HG02623 (cell line): ENCODE measurements around the gene GALE.
A peak's percentile ranks its signal among the peaks of the same experiment; 100 is the strongest.
"Not testable (repeated sequence)": the region's sequence is repeated elsewhere in the genome, so short reads cannot be mapped to it uniquely, and the experiment has no call there.

Experiments
- ATAC-seq: cut with Tn5 transposase; IDR thresholded peaks from one replicate; pipeline ENCODE4 v1.9.1; 2021; ENCODE audit warnings: moderate library complexity; ENCODE audit not compliant: unreplicated experiment

The GALE gene

DNA sequence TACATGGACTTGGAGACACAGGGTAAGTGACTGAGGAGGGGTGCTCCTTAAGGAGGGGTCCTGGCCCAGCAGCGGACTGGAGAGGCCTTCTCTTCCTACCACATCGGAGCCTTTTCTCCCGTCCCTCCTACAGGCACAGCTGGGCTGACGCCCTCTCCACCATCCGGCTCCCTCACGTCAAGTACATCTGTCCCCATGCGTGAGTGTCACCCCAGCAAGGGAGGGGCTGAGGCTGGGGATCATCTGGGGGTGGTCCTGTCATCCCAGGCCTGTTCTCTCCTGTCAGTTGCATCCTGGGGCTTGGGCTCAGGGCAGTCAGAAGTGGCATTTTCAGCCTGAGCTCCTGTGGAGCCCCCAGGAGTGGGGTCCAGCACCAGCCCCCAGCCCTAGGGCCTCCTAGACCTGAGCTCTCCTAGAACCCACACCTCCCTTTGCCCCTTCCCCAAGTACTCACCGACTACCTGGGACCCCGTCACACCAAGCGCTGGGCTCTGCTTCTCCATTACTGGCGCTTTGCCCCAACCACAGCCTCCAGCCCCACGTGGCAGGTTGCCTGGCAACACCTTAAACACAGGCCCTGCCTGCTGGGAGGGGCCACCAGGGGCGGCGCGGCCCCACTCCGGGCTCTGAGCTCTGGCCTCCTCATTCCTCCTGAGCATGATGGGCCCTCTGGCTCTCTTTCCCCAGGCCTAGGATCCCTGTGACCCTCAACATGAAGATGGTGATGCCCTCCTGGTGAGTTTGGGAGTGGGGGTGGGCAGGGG is 7.4 kb downstream of the GALE start:
- ATAC-seq: no peak

DNA sequence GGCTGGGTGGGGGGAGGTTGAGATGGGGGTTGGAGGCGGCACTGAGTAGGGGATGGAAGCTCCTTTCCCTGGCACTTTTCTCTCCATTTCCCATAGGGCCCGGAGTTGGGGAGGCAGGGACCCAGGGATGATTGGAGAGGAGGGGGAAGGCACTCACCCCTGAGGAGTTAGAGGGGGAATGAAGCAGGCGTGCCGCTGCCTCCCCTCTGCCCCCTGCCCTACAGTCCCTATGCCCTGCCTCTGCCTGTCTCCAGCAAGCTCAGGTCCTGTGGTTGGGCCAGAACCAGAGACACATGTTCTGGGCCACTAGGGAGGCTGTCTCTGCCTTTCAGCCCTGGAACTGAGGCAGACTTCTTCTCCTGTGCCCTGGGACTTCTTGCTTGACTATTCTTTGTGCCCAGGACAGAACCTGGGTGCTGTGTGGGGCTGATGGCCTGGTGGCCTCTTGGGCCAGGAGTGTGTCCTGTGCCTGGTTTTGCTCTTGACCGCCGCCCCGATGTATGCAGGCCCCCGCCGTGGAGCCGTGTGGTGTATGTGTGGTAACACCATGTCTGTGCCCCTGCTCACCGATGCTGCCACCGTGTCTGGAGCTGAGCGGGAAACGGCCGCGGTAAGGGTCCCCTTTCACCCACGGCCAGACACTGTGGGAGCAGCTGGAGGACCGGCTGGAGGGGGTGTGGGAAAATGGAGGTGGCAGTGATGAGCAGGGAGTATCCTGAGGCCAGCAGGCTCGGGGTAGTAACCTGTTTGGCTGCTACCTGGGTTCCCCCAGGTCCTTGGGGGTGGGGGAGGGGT is 8.2 kb downstream of the GALE start:
- ATAC-seq: no peak

DNA sequence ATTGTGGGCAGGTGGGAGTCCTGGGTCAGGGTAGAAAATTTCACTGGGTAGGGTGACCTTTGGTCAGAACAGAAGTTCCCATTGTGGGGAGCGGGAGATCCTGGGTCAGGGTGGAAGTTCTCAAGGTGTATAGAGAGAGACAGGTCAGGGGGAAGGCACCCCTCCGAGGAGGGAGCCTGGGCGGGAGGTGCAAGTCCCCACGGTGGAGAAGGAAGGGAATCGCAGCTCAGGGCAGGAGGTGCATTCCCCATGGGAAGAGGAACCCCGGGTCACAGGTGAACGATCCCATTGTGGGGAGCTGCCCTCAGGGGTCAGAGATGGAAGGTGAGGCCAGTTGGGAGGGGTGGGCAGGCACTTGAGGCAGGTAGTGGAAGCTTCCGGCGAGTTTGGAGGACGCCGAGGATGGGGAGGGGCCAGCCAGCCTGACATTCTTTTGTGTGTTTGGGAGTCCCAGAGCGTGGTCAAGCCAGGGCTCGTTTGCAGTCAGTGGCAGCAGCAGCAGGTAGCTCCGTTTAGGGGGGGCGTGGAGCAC is 9.0 kb downstream of the GALE start:
- ATAC-seq: no peak

DNA sequence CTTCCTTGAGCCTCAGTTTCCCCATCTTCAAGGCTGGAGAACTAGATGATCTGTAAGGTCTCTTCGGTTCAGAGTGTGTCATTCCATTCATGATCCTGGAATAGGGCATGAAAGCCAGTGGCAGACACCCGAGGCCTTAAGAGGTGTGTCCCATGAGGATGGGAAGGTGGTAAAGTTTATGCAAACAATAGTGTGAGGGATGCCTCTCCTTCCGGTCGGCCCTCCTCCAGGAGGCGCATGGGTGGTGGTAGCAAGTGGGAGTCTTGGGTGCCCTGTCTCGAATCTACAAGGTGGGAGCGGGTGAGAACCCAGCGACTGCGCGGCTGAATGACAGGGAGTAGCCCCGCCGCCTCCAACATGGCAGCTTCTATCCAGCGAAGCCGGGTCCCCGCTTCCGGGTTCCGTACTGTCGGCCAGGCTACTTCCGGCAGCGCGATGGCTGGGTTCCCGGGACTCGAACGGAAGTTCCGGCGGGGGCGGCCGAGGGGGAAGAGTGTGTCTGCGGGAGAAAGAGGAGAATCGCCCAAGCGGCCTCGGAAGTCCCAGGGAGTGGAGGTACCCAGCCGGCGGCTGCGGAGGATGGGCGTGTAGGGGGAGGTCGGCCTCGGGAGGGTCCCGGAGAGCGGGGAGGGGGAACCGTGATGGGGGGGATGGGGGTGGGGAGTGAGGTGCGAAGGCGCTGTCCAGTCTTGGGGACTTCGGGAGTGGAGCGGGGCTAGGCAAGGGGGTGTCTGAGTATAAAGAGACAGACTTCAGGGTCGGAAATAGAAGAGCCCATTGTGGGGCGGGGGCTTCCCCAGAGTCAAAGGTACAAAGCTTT is 9.6 kb downstream of the GALE start, which contains the start of gene LYPLA2:
Gene LYPLA2, plus strand, starts transcription at position 450 of the 820 bp plus-strand sequence. CDS start 1,538 bp downstream, outside the sequence.
- peak; percentile 62 for ATAC-seq

DNA sequence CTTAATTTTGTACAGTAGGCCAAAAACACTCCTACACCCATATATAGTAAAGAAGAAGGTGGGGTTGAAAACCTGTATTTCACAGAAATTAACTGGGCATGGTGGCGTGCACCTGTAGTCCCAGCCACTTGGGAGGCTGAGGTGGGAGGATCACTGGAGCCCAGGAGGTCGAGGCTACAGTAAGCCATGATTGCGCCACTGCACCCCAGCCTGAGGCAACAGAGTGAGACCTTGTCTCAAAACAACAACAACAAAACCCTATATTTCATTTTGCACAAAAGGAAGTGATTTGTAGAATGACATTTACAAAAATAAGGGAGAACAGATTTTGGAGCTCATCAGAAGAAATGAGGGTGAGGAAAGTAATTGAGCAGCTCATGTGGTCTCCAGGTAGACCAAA is 11.9 kb downstream of the GALE start:
- no peak for ATAC-seq

DNA sequence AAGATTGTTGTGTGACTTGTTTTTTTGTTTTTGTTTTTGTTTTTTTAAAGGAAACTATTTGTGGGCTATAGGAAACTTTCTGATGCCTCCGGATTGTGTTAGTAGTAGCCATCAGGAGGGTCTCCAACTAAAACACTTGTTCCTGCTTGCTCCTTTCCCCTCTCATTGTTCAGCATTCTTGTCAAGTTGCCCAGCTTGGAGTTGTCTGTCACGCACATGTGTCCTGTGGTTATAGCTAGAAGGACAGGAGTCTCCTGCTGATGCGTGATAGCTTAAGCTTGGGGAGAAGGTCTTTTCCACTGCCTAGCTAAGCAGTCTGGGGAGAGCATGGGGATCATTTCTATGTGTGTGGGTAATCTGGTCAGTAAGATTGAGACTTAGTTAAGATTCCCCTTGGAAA is 12.9 kb downstream of the GALE start:
- ATAC-seq: no peak

DNA sequence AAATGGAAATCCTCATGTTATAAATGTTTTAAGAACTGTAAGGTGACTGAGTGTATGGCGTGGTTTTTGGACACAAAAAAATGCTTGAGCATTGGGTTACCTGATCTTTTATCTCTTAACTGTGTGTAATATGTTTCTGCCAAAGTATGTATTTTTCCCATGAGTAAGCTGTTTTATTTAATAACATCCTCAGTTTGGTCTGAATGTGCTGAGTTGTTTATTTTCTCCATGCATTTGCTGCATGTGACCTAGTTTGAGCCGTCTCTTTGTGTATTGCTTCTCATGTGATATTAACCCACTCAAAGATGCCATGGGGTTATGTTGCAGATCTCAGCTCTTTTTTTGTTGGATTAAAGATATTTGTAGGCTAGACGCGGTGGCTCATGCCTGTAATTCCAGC is 15.7 kb downstream of the GALE start:
- ATAC-seq: no peak

DNA sequence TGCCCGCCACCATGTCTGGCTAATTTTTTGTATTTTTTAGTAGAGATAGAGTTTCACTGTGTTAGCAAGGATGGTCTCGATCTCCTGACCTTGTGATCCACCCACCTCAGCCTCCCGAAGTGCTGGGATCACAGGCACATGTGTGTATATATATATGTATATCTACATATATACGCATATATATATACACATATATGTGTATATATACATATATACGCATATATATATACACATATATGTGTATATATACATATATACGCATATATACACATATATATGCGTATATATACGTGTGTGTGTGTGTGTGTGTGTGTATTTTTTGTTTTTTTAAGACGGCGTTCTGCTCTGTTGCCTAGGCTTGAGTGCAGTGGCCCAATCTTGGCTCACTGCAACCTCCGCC is 17.4 kb downstream of the GALE start:
- ATAC-seq: not testable (repeated sequence)

DNA sequence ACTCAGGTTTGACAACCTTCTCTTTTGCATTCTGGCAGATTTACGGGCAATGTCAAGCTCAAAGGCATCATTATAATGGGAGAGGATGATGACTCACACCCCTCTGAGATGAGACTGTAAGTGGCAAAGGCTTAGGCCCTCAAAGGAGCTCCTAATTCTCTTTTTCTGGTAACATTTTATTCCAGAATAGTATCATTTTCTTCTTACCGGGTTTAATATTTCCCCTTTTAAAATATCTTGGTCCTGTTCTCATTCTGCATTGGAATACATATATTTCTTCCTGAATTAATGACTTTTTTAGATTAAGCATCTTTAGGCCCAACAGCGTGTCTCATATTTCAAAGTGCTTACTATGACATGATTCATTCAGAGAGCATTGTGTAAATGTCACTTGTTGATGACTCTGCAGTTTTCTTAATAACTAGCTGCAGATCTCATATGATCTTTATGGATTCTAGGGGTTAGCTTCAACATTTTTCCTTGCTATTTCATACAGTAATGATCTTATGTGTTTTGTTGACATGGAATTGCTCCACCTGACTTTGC is 20.7 kb downstream of the GALE start:
- no peak for ATAC-seq

DNA sequence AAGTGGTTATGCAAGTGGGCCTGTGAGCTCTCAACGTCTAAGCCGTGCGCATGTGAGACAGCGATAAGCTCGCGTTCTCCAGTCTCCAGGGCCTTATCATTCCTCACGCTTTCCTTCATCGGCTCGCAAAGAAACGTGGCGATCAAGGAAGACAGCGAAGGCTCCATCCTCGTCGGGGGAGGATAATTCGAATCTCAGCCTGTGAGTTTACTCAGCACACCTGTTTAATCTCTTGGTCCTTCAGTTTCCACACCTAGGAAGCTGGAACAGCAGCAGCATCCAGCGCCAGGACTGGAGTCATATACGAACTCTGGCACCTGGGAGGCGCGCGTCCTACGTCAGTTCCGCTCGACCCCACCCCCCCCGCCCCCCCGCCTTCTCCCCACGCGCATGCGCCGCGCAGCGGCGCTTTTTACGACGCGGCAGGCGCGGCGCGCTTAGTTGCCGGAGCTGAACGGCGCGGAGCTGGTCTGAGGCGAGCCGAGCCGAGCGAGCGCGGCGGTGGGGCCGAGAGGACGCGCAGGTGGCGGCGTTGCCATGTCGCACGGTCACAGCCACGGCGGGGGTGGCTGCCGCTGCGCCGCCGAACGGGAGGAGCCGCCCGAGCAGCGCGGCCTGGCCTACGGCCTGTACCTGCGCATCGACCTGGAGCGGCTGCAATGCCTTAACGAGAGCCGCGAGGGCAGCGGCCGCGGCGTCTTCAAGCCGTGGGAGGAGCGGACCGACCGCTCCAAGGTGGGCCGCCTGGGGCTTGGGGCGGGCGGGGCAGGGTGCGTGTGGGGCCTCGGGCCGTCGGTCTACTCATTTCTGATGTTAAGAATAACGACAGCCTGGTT is 22.4 kb downstream of the GALE start, which contains the start of gene PITHD1:
Gene PITHD1, plus strand, starts transcription at position 440 of the 836 bp plus-strand sequence. Its CDS starts 98 bp downstream, at position 538.
- ATAC-seq: peak; percentile 81

DNA sequence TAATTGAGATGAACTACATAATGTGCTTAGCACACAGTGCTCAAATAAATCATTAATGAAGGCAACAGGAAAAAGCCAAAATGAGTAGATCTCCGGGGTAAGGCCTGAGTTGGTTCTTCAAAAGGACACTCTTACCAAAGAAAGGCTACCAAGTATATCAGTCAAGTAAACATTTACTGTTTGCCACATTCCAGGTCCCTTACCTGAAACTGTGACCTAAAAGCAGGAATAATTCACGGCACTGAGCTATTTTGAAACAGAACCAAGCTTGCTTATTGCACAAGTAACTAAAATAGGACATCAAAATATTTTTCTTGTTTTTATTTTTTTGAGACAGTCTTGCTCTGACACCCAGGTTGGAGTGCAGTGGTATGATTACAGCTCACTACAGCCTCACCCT is 24.3 kb downstream of the GALE start:
- no peak for ATAC-seq

DNA sequence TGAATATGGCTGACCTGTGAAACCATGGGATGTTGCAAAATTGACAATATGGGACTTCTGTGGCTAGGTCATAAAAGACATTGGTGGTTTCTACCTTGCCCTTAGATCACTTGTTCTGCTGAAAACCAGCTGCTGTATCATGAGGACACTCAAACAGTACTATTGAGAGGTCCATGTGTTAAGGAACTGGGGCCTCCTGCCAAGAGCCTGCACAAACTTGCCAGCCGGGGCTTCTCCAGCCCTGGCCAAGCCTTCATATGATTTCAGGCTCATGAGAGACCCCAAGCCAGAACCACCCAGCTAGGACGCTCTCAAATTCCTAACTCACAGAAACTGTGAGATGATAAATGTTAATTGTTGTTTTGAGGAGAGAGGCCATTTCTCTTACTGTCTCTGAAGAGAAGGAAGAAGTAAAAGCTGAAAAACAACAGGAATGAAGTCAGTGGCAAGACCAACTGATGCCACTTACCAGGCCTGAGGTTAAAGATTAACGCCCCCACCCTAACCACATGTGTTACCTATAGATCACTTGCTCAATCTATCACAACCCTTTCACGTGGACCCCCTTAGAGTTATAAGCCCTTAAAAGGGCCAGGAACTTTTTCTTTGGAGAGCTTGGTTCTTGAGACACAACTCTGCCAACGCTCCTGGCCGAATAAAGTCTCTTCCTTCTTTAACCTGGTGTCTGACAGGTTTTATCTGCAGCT is 26.2 kb downstream of the GALE start:
- ATAC-seq: no peak

DNA sequence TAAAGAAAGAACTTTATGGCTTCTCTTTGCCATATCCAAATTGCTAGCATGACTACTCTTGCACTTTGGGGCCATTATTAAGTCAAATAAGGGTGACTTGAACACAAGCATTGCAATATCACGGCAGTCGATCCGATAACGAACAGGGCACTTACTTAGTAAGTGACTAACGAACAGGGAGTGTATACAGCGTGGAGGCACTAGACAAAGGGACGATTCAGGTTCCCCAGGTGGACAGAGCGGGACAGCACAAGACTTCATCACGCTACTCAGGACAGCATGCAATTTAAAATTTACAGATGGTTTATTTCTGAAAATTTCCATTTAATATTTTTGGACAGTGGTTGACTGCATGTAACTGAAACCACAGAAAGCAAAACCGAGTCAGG is 27.7 kb downstream of the GALE start:
- ATAC-seq: no peak

DNA sequence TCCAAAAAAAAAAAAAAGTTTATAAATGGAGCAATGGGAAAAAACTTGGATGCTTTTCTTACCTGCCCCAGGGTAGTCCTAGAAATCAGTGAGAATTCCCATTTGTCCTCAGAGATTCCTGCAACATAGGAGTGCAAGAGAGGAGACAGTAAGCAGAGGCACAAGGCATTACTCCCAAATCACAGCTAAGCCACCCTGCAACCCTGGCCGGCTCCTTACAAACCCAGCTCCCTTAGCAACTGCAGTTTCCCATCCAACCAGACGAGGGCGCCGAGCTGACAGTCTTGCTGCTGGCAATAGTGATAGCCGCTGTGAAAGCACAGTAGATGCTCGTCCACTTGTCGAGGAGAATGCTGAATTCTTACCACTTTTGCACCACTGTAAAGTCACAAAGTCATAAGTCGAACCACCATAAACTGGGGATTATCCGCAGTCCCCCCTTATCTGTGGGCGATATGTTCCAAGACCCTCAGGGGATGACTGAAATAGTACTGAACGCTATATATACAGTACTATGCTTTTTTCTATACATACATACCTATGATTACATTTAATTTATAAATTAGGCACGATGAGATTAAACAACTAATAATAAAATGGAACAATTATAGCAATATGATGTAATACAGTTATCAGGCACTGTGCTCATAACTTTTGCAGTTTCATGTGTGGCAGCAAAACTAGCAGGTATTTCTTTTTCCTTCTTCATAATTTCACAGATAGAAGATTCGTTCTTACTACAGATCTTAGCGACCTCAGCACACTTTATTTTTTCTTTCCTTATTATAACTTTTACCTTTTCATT is 28.3 kb downstream of the GALE start:
- ATAC-seq: peak; percentile 47

DNA sequence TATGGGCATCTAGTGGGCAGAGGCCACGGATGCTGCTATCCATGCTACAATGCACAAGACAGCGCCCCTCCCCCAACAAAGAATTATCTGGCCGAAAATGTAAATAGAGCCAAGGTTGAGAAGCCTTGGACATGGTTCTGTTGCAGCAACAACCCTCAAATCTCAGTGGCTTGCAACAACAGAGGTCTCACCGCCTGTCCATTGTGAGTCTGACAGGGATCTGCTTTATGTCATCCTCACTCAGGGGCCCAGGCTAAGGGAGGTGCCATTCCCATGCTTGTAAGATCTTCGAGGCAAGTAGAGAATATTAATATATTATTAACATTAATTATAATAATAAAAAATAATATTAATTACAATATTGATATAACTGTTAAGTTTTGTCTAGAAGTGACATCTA is 31.8 kb downstream of the GALE start:
- no peak for ATAC-seq

DNA sequence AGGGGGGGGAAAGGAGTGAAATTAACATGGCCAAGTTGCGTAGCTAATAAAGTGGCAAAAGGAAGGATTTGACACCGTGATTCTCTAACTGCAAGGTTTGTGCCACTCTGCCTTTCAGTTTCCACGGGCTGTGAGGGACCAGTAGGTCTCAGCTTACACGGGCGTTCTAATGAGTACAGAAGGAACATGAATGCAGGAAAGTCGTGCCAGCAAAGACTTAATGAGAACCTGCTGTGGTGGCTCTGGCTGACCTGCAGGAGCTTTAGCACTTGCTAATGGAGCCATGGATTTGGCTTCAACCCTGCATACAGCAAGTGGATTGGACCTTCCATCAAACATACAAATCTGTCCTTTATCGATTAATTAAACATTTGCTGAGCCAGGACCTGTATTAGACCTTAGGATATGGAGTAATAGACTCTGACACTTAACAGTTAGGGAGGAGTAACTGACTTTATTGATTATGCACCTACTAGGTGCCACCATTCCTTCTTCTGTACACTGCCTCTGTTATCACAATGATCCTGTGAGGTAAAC is 37.4 kb downstream of the GALE start:
- ATAC-seq: no peak

DNA sequence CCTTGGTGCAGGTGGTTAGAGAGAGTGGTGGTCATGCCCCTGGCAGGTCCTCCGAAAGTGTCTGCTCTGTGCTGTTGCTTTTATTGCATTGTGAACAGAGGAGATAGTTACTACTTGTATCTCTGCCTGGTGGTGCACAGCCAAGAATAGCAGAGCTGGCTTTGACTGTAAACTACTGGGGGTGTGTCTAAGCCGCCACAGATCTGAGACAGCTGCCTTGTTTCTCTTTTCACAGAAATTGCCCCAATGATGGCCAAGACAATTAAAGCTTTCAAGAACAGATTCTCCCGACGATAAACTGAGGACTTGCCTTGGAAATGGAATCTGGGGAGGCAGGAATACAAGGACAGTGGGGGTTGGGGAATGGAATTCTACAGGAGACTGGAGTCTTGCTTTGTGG is 41.3 kb downstream of the GALE start:
- no peak for ATAC-seq

DNA sequence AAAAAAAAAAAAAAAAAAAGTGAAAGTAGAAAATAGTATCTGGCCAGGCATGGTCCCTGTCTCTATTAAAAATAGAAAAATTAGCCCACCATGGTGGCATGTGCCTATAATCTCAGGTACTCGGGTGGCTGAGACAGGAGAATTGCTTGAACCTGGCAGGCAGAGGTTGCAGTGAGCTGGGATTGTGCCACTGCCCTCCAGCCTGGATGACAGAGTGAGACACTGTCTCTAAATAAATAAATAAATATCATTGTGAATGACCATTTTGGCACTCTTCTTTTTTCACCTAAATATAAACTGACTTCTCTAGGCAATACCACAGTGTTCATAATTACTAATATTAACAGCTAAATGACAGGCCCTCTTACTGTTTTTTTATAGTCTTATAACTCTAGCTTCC is 42.7 kb downstream of the GALE start:
- ATAC-seq: no peak
